GM12878 (cell line): ENCODE measurements around the gene BAZ1B. TPM values are rescaled to one million over a fixed set of nuclear protein-coding genes. Genes with fewer than 3 reads are reported as not detected.

Source experiments
- ATAC-seq: fragments of 200-7000 bp; cut with Tn5 transposase; 3 replicates; pipeline ENCODE4 v1.9.1; 2020; ENCODE audit warnings: mild to moderate bottlenecking, moderate library complexity
- BruUV-seq: library from RNA; stranded (reverse); fragments of 400-500 nt; replicated peaks from 2 replicates; lab custom pipeline; 2021; lab: Mats Ljungman, UMichigan
- CTCF ChIA-PET: fragments of 300-600 bp; sonication (Branson Sonifier 250); formaldehyde crosslinking; extraction: SDS; loops from one replicate; lab custom pipeline; 2021; ENCODE audit warnings: inconsistent platforms; lab: Yijun Ruan, JAX
- POLR2A ChIA-PET: fragments of 350-600 bp; formaldehyde crosslinking; extraction: SDS; loops from one replicate; lab custom pipeline; 2021; ENCODE audit warnings: inconsistent platforms; lab: Charles Lee
- RAD21 ChIA-PET: fragments of 300-600 bp; sonication (Branson Sonifier 250); formaldehyde crosslinking; loops from one replicate; lab custom pipeline; 2023; ENCODE audit warnings: antibody characterized with exemption; ENCODE audit not compliant: unreplicated experiment; lab: Charles Lee
- SMC1A ChIA-PET: fragments of 300-600 bp; sonication (Branson Sonifier 250); formaldehyde crosslinking; loops from one replicate; lab custom pipeline; 2023; ENCODE audit not compliant: unreplicated experiment, uncharacterized antibody; lab: Charles Lee
- DNase-seq: peaks from one replicate; pipeline ENCODE4 v3.0.0-alpha.2; 2011; ENCODE audit warnings: low read depth, low spot score
- FAIRE-seq: peaks from 3 replicates; lab custom pipeline; 2011; peaks lifted over from hg19 to GRCh38; lab: Jason Lieb, UNC
- H2AFZ ChIP-seq: 2 replicates; pipeline ENCODE4 v1.6.0; 2011; ENCODE audit warnings: low read depth, low read length, control low read depth; ENCODE audit not compliant: control insufficient read depth
- H3K27ac ChIP-seq: 2 replicates; pipeline ENCODE4 v1.5.1; 2011; ENCODE audit warnings: control low read depth; ENCODE audit not compliant: control insufficient read depth, insufficient read depth
- H3K27me3 ChIP-seq, 2 experiments: replicated peaks in 1 of 2; 2 replicates each; pipeline versions ENCODE4 v1.6.0 to v1.6.1; 2011; ENCODE audit warnings: low read length in 1 of 2; ENCODE audit not compliant: control insufficient read depth in 2 of 2, insufficient read depth in 2 of 2
- H3K36me3 ChIP-seq, 2 experiments: 2 replicates each; pipeline ENCODE4 v1.5.1; 2011; ENCODE audit warnings: low read length in 1 of 2; ENCODE audit not compliant: control insufficient read depth in 2 of 2, insufficient read depth in 2 of 2
- H3K4me1 ChIP-seq: 2 replicates; pipeline ENCODE4 v1.6.1; 2011; ENCODE audit warnings: mild to moderate bottlenecking, low read length, moderate library complexity, mixed read lengths; ENCODE audit not compliant: control insufficient read depth, insufficient read depth
- H3K4me2 ChIP-seq: 2 replicates; pipeline ENCODE4 v1.6.0; 2011; ENCODE audit warnings: control low read depth; ENCODE audit not compliant: control insufficient read depth, insufficient read depth
- H3K4me3 ChIP-seq: fragments of 200-600 bp; sonication (generic); 2 replicates; pipeline ENCODE4 v1.5.1; 2016
- H3K79me2 ChIP-seq: 2 replicates; pipeline ENCODE4 v1.6.0; 2011; ENCODE audit warnings: low read length; ENCODE audit not compliant: control insufficient read depth, insufficient read depth
- H3K9ac ChIP-seq: 2 replicates; pipeline ENCODE4 v1.8.0; 2011; ENCODE audit warnings: low read length, control low read depth, mixed read lengths; ENCODE audit not compliant: control insufficient read depth, insufficient read depth
- H3K9me3 ChIP-seq: replicated peaks from 3 replicates; pipeline ENCODE4 v1.5.1; 2011; ENCODE audit warnings: mild to moderate bottlenecking, low read length; ENCODE audit not compliant: control insufficient read depth, insufficient read depth
- H4K20me1 ChIP-seq: 2 replicates; pipeline ENCODE4 v1.6.0; 2011; ENCODE audit not compliant: control insufficient read depth, insufficient read depth
- BCL11A ChIP-seq: IDR thresholded peaks from 2 replicates; pipeline ENCODE4 v1.6.1; 2011; ENCODE audit warnings: low read depth, low read length
- BCL3 ChIP-seq: IDR thresholded peaks from 2 replicates; pipeline ENCODE4 v1.6.1; 2011; ENCODE audit warnings: borderline replicate concordance, low read depth, mild to moderate bottlenecking, moderate library complexity, low read length; ENCODE audit not compliant: insufficient read depth, poor library complexity, severe bottlenecking
- CBX5 ChIP-seq: sonication (generic); IDR thresholded peaks from 2 replicates; pipeline ENCODE4 v1.6.1; 2016; ENCODE audit warnings: low read depth, moderate library complexity, mild to moderate bottlenecking, inconsistent platforms
- FOXK2 ChIP-seq: fragments of 450-650 bp; IDR thresholded peaks from 2 replicates; pipeline ENCODE4 v1.6.1; 2017; ENCODE audit warnings: mild to moderate bottlenecking, moderate library complexity
- MTA3 ChIP-seq: IDR thresholded peaks from 2 replicates; pipeline ENCODE4 v1.6.1; 2012; ENCODE audit warnings: low read length, inconsistent platforms, borderline replicate concordance
- PRDM15 ChIP-seq: fragments of 450-650 bp; formaldehyde crosslinking; IDR thresholded peaks from 2 replicates; pipeline ENCODE4 v1.4.0; 2020; ENCODE audit warnings: mild to moderate bottlenecking, moderate library complexity
- ZBTB4 ChIP-seq: fragments of 450-650 bp; formaldehyde crosslinking; IDR thresholded peaks from 2 replicates; pipeline ENCODE4 v1.4.0; 2022; ENCODE audit warnings: mild to moderate bottlenecking, moderate library complexity
- ZNF274 ChIP-seq: IDR thresholded peaks from one replicate; pipeline ENCODE4 v1.8.0; 2011; ENCODE audit not compliant: insufficient read length, insufficient read depth
- WGBS: methylation state at CpG from one replicate; pipeline ENCODE4 v1.1.6; 2016; ENCODE audit warnings: low lambda C conversion rate; ENCODE audit not compliant: insufficient replicate concordance, insufficient coverage; ENCODE audit errors: missing lambda C conversion rate; 5-methylcytosine and 5-hydroxymethylcytosine counted together
- in situ Hi-C: fragments of 300-500 bp; cut with MboI; formaldehyde crosslinking; loops from 9 replicates; pipeline ENCODE4 v1.14.3; 2018; ENCODE audit warnings: mixed read lengths
- intact Hi-C: fragments of 100-400 bp; cut with micrococcal nuclease; formaldehyde crosslinking; loops from one replicate; pipeline ENCODE4 v1.14.2; 2022; ENCODE audit not compliant: unreplicated experiment
- polyA plus RNA-seq, 11 experiments: library from polyadenylated mRNA; depleted of rRNA in 4 of 11; unstranded in 6 of 11; stranded (reverse) in 5 of 11; fragments of >200 nt; fragmentation: Nextera tagmentation in 4 of 11; fragmentation: Illumina TruSeq in 1 of 11; extraction: Ambion mirVana in 4 of 11; extraction: Trizol in 1 of 11; gene quantifications; 1 replicate in 1 of 11; 2 replicates in 10 of 11; pipeline versions ENCODE4 v1.2.1 to v1.2.3, GENCODE V29; 2011 to 2016; ENCODE audit warnings: inconsistent platforms in 2 of 11, missing spikeins in 2 of 11, low read depth in 1 of 11
- total RNA-seq, 4 experiments: library from RNA; depleted of rRNA in 3 of 4; stranded (reverse); fragments of >200 nt in 3 of 4; fragmentation: Illumina TruSeq in 1 of 4; extraction: Trizol in 1 of 4; gene quantifications; 2 replicates each; pipeline versions ENCODE4 v1.2.1 to v1.2.3, GENCODE V29; 2013 to 2021

The BAZ1B gene
- total and polyA plus RNA-seq, 10 of the 15 experiments (the other 5 are each of a cell fraction or from before 2014, with no cell fraction given): 14.0 to 77.4 (median 36.2) TPM

GRCh38 chr7:73437091-73437490 is 85.0 kb downstream of the BAZ1B start (continued):
- TF ChIP-seq MTA3: no peak
- TF ChIP-seq, all 136 proteins: peak for 0

- BruUV-seq: no TSS peak
- Histone ChIP-seq H3K27me3 (no peaks in the 10 kb centered on the region), H3K4me1 (no peaks in the 10 kb centered on the region), H3K36me3 (peaks cover 3 to 4% of the 10 kb centered on the region in 2 experiments; a peak in 3 of 4 replicates), H3K4me2 (no peak overlapping the region), H4K20me1 (no peaks in the 10 kb centered on the region), H3K9ac (no peak overlapping the region), H3K4me3 (no peak overlapping the region), H2AFZ (no peak overlapping the region), H3K79me2 (no peaks in the 10 kb centered on the region), H3K9me3 (no peaks in the 10 kb centered on the region), H3K27ac (no peak overlapping the region)
- ChIA-PET SMC1A (interaction anchor here (1.0 kb wide), 1 partner anchor 16 kb away, joined by 3 read pairs; no protein-coding TSS in a partner anchor), RAD21 (no interaction called here), POLR2A (interaction anchor here (0.7 to 1.2 kb wide), 2 partner anchors 12 to 142 kb away, joined by 4 to 8 read pairs; partner anchors contain the start of gene TBL2), CTCF (interaction anchor here (1.6 to 1.7 kb wide), 2 partner anchors 15 kb away, joined by 5 read pairs; no protein-coding TSS in a partner anchor)
- intact Hi-C loops (no loop called here), in situ Hi-C loops (no loop called here)
- TF ChIP-seq BCL11A: no peak
- TF ChIP-seq ZBTB4 (CRISPR knock-in tag): no peak
- TF ChIP-seq BCL3: no peak
- no peak for TF ChIP-seq CBX5
- no peak for TF ChIP-seq ZNF274
- no peak for TF ChIP-seq FOXK2
- no peak for TF ChIP-seq PRDM15 (CRISPR knock-in tag)
- DNase-seq: no peak
- no peak for FAIRE-seq
- 40% methylated on average over 20 of the region's 20 CpGs for WGBS
- no peak for ATAC-seq
Measured at GRCh38 chr7:73436031-73436929, 85.8 kb downstream of the BAZ1B start.
